ENCODE measurements around the gene ACSF3. TPM values are rescaled to one million over a fixed set of nuclear protein-coding genes. Genes with fewer than 3 reads are reported as not detected.

The ACSF3 gene
- total and polyA plus RNA-seq, 2 donors (not counting 1 experiment from before 2014, with no cell fraction given): 45.2 to 113 TPM

DNA sequence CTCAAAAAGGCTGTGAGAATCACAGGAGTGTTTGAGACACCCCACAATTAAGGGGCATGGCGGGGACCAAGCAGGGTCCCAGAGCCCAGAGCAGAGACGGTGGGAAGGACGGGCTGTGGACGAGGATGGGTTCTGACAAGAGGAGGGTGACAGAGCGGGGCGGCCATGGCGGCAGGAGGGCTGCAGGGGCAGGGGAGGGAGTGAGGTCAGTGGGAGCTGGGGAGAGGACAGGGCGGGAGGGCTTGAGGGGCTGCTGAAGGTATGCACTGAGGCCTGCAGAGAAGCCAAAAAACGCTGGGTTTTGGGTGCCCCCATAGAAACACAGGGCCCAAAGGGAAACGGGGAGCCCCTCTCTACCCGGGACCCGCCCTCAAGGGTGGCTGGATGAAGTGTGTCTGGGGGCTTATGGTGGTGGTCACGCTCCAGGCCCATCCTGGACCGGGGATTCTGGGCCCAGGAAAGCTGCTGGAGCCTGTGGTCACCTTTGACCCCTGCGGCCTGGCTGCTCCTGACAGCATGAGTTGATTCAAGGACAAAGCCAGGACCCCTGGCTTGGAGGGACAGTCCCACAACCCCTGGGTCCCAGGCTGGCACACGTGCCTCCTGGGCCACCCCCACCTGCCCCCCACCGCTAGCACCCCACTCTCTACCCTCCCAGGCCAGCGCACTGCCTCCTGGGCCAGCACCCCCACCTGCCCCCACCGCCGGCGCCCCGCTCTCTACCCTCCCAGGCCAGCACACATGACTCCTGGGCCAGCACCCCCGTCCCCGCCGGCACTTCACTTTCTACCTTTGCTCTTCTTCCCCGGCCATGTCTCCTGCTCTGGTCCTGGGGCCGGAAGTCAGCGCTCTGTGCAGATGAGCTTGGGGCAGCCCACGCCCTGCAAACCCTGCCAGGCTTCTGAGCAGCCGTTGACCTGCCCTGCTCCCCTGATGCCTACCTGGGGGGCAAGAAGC lies 31.0 kb upstream of the ACSF3 start:
- POLR2A ChIA-PET: interaction anchor here (0.8 kb wide), 1 partner anchor 373 kb away, joined by 4 read pairs; no protein-coding TSS in a partner anchor
- H3K4me3 Mint-ChIP-seq: peak overlapping the region; percentile 10
- TF ChIP-seq, protein P1, sequence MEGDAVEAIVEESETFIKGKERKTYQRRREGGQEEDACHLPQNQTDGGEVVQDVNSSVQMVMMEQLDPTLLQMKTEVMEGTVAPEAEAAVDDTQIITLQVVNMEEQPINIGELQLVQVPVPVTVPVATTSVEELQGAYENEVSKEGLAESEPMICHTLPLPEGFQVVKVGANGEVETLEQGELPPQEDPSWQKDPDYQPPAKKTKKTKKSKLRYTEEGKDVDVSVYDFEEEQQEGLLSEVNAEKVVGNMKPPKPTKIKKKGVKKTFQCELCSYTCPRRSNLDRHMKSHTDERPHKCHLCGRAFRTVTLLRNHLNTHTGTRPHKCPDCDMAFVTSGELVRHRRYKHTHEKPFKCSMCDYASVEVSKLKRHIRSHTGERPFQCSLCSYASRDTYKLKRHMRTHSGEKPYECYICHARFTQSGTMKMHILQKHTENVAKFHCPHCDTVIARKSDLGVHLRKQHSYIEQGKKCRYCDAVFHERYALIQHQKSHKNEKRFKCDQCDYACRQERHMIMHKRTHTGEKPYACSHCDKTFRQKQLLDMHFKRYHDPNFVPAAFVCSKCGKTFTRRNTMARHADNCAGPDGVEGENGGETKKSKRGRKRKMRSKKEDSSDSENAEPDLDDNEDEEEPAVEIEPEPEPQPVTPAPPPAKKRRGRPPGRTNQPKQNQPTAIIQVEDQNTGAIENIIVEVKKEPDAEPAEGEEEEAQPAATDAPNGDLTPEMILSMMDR (IDR thresholded peaks at IDR 0.05): no peak
- no peak for TF ChIP-seq EZH2 (IDR thresholded peaks at IDR 0.05; ENCODE audit: borderline replicate concordance, insufficient read depth, low read depth, low read length, poor library complexity, severe bottlenecking)

More for the DNA sequence above, 31.0 kb upstream of the ACSF3 start:
- Mint-ChIP-seq H3K4me1 (peaks cover 59% of the 10 kb centered on the region), H3K27ac (peak overlapping the region; percentile 51), H3K9me3 (ENCODE audit: insufficient read depth) (no peaks in the 10 kb centered on the region), H3K27me3 (no peaks in the 10 kb centered on the region)
- Histone ChIP-seq H3K9me3 (ENCODE audit: control extremely low read depth in 1 of 3, control insufficient read depth in 2 of 3, insufficient read depth in 1 of 3, low read length in 2 of 3) (peaks cover 0 to 7% (median 0%) of the 10 kb centered on the region in 3 donors), H3K4me1 (ENCODE audit: control insufficient read depth in 2 of 2, insufficient read depth in 2 of 2, low read length in 2 of 2) (peaks cover 46 to 80% of the 10 kb centered on the region in 2 donors), H3K36me3 (replicated peaks in 1 of 2; ENCODE audit: control extremely low read depth in 1 of 2, control insufficient read depth in 1 of 2, extremely low read depth in 1 of 2, insufficient read depth in 2 of 2, low read length in 1 of 2) (no peaks in the 10 kb centered on the region), H3K27ac (ENCODE audit: low read length in 2 of 2) (no peak overlapping the region), H2AFZ (ENCODE audit: insufficient read depth, low read depth, low read length, poor library complexity, severe bottlenecking) (no peak overlapping the region), H3K4me3 (ENCODE audit: control extremely low read depth in 1 of 5, extremely low read depth in 1 of 5, insufficient read depth in 1 of 5, low read depth in 2 of 5, low read length in 4 of 5) (no peak overlapping the region), H3K79me2 (ENCODE audit: control insufficient read depth, insufficient read depth, low read length) (no peaks in the 10 kb centered on the region), H4K20me1 (ENCODE audit: control insufficient read depth, insufficient read depth, low read length, poor library complexity, severe bottlenecking) (no peaks in the 10 kb centered on the region), H3K4me2 (replicated peaks; ENCODE audit: low read depth, low read length, poor library complexity, severe bottlenecking) (peak overlapping the region; percentile 65), H3K27me3 (replicated peaks in 1 of 4; ENCODE audit: control extremely low read depth in 1 of 4, control insufficient read depth in 3 of 4, insufficient read depth in 4 of 4, low read length in 3 of 4) (peaks cover 0 to 4% (median 0%) of the 10 kb centered on the region in 4 experiments), H3K9ac (ENCODE audit: low read length) (no peak overlapping the region)
- intact Hi-C loops (cut with micrococcal nuclease): no loop called here
- ATAC-seq (ENCODE audit: low read depth) (no peak), DNase-seq (no peak)
- CTCF ChIA-PET: no interaction called here
- 93% methylated on average over 29 of the region's 30 CpGs for WGBS (ENCODE audit: insufficient coverage)

Data from B cell (primary cell).